Gastroesophageal sphincter (tissue), 4 donors: Measurements from ENCODE around the gene AXIN2. TPM values are rescaled to one million over a fixed set of nuclear protein-coding genes. Genes with fewer than 3 reads are reported as not detected.
"Not testable (repeated sequence)": the region's sequence is repeated elsewhere in the genome, so short reads cannot be mapped to it uniquely, and the experiment has no call there.

Experiments used
- ATAC-seq: fragments of 150-250 bp; one replicate; pipeline ENCODE4 v1.9.1; 2016; ENCODE audit warnings: mild to moderate bottlenecking, moderate library complexity
- H3K27ac ChIP-seq, 4 donors: fragments of 200-600 bp; sonication (generic) in 3 of 4; 1 replicate in 3 of 4; 2 replicates in 1 of 4; pipeline ENCODE4 v1.5.1; 2016 to 2019
- H3K27me3 ChIP-seq: fragments of 200-600 bp; sonication (generic); one replicate; pipeline ENCODE4 v1.5.1; 2019
- H3K36me3 ChIP-seq, 2 donors: fragments of 200-600 bp; sonication (generic); one replicate each; pipeline ENCODE4 v1.5.1; 2019; ENCODE audit warnings: control low read depth in 1 of 2
- H3K4me1 ChIP-seq, 3 donors: fragments of 200-600 bp; sonication (generic); 1 replicate in 2 of 3; 2 replicates in 1 of 3; pipeline ENCODE4 v1.5.1; 2016 to 2019; ENCODE audit warnings: control low read depth in 2 of 3
- H3K4me3 ChIP-seq, 2 donors: fragments of 200-600 bp; sonication (generic); one replicate each; pipeline ENCODE4 v1.5.1; 2019; ENCODE audit warnings: mild to moderate bottlenecking in 1 of 2, moderate library complexity in 1 of 2
- H3K9me3 ChIP-seq, 3 donors: fragments of 200-600 bp; sonication (generic); one replicate each; pipeline ENCODE4 v1.5.1; 2017 to 2019; ENCODE audit warnings: control low read depth in 2 of 3
- EP300 ChIP-seq: sonication (generic); formaldehyde crosslinking; IDR thresholded peaks from one replicate; pipeline ENCODE4 v1.6.1; 2017; ENCODE audit warnings: antibody characterized with exemption, mild to moderate bottlenecking
- POLR2A ChIP-seq, 2 donors: fragments of 450-650 bp; IDR thresholded peaks; one replicate each; pipeline ENCODE4 v1.6.1; 2017; ENCODE audit warnings: antibody characterized with exemption in 2 of 2, mild to moderate bottlenecking in 2 of 2, moderate library complexity in 1 of 2
- POLR2AphosphoS5 ChIP-seq: sonication (generic); formaldehyde crosslinking; IDR thresholded peaks from one replicate; pipeline ENCODE4 v1.6.1; 2017; ENCODE audit warnings: antibody characterized with exemption
- WGBS, 2 donors: methylation state at CpG; one replicate each; pipeline ENCODE4 v1.1.5; 2018; ENCODE audit warnings: low coverage in 1 of 2; 5-methylcytosine and 5-hydroxymethylcytosine counted together
- total RNA-seq, 4 donors: library from RNA; depleted of rRNA; stranded (reverse); fragments of >200 nt; gene quantifications; one replicate each; pipeline ENCODE4 v1.1.0, GENCODE V29; 2016
- TF ChIP-seq, protein P1 (sequence below), 4 experiments: fragments of 200-600 bp in 2 of 4; fragments of 450-650 bp in 2 of 4; sonication (generic) in 1 of 4; IDR thresholded peaks; one replicate each; pipeline ENCODE4 v1.5.1; 2017 to 2019; ENCODE audit warnings: antibody characterized with exemption in 4 of 4, mild to moderate bottlenecking in 2 of 4, moderate library complexity in 2 of 4

AXIN2 gene
- total RNA-seq, 4 donors from 2014 or later, result 17.2 to 49.6 (median 40.5) TPM

DNA sequence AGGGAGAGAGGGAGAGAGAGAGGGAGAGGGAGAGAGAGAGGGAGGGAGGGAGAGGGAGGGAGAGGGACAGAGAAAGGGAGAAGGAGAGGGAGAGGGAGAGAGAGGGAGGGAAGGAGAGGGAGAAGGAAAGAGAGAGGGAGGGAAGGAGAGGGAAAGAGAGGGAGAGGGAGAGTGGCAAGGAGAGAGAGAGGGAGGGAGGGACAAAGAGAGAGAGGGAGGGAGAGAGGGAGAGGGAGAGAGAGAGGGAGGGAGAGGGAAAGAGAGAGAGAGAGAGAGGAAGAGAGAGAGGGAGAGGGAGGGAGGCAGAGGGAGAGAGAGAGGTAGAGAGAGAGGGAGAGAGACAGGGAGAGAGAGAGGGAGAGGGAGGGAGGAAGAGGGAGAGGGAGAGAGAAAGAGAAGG is 73.5 kb downstream of the AXIN2 start:
- H3K9me3 ChIP-seq, result no peaks in the 10 kb centered on the region

DNA sequence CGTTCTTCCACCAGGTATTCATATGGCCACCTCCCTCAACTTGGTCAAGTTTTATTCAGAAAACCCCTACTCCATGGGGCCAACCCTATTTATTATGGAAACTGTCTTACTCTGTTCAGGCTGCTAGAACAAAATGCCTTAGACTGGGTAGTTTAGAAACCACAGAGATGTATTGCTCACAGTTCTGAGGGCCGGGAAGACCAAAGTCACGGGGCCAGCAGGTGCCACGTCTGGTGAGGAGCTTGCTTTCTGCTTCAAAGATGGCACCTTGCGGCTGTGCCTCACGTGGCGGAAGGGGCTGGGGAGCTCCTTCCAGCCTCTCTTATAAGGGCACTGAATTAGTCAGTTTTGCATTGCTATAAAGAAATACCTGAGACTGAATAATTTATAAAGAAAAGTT is 74.3 kb downstream of the AXIN2 start:
- Histone ChIP-seq H3K36me3 (no peaks in the 10 kb centered on the region), H3K4me3 (no peak overlapping the region), H3K4me1 (no peaks in the 10 kb centered on the region), H3K27me3 (no peaks in the 10 kb centered on the region), H3K27ac (no peak overlapping the region), H3K9me3 (no peaks in the 10 kb centered on the region)
- TF ChIP-seq POLR2AphosphoS5 (no peak), POLR2A (IDR thresholded peaks at IDR 0.05) (no peak), EP300 (no peak)
- TF ChIP-seq, protein P1, sequence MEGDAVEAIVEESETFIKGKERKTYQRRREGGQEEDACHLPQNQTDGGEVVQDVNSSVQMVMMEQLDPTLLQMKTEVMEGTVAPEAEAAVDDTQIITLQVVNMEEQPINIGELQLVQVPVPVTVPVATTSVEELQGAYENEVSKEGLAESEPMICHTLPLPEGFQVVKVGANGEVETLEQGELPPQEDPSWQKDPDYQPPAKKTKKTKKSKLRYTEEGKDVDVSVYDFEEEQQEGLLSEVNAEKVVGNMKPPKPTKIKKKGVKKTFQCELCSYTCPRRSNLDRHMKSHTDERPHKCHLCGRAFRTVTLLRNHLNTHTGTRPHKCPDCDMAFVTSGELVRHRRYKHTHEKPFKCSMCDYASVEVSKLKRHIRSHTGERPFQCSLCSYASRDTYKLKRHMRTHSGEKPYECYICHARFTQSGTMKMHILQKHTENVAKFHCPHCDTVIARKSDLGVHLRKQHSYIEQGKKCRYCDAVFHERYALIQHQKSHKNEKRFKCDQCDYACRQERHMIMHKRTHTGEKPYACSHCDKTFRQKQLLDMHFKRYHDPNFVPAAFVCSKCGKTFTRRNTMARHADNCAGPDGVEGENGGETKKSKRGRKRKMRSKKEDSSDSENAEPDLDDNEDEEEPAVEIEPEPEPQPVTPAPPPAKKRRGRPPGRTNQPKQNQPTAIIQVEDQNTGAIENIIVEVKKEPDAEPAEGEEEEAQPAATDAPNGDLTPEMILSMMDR (IDR thresholded peaks at IDR 0.05), result no peak
- 90 to 93% methylated on average over 4 to 5 of the region's 7 CpGs for WGBS, 2 donors
- no peak for ATAC-seq

More for the DNA sequence above, 73.5 kb downstream of the AXIN2 start:
- Histone ChIP-seq H3K27ac (no peak overlapping the region), H3K36me3 (no peaks in the 10 kb centered on the region), H3K4me3 (no peak overlapping the region), H3K27me3 (no peaks in the 10 kb centered on the region), H3K4me1 (no peaks in the 10 kb centered on the region)
- TF ChIP-seq, protein P1 (IDR thresholded peaks at IDR 0.05), result no peak
- TF ChIP-seq POLR2AphosphoS5, result no peak
- TF ChIP-seq POLR2A (IDR thresholded peaks at IDR 0.05), result no peak
- TF ChIP-seq EP300, result no peak
- no peak for ATAC-seq

DNA sequence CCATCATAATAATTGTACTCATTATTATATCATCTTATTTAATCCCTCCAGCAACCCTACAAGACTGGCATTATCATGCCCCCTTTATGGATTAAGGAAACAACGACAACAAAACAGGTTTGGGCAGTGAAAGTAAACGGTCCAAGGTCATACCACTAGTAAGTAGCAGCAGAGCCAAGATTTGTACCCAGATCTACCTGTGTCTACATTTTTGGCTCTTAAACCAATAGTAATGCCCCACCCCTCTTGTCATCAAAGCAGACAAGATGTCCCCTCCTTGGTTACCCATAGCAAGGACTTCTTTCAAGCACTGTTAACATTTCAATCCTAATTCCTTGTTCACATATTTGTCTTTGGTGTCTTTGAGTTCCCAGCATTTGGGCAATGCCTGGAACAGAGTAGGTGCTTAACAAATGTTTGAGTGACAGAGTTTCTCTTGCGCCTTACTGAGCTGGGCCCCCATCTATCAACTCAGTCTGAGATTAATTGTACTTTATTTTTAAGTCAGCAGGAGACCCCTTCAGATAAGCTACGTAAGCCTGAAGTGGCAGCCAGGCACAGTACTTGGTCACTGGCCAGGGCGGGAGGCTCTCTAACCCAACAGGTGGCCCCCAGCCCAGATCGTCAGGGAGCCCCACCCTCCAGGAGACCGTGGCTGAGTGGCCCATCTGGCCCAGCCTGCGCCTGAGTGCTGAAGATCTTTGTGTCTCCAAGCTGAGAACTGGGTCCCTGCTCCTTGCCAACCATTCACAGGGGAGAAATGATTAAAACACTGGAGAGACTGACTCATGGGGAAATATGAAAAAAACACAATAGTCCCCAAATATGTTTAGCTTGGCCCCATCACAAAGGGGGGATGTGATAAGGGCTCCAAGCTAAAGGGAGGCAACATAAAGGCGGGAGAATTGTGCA is 75.8 kb downstream of the AXIN2 start:
- ATAC-seq, result peak; percentile 36
- Histone ChIP-seq H3K27ac (no peak overlapping the region), H3K4me3 (no peak overlapping the region), H3K36me3 (no peaks in the 10 kb centered on the region), H3K27me3 (no peaks in the 10 kb centered on the region), H3K4me1 (no peaks in the 10 kb centered on the region), H3K9me3 (no peaks in the 10 kb centered on the region)
- 69 to 82% methylated on average over 3 to 4 of the region's 9 CpGs for WGBS, 2 donors
- TF ChIP-seq, protein P1 (IDR thresholded peaks at IDR 0.05), result no peak
- TF ChIP-seq EP300 (no peak), POLR2AphosphoS5 (no peak), POLR2A (IDR thresholded peaks at IDR 0.05) (no peak)

- H3K36me3 ChIP-seq, result not testable (repeated sequence)
These were observed 77.0 kb downstream of the AXIN2 start for GRCh38 chr17:65484405-65484804.

GRCh38 chr17:65483438-65483837 is 78.0 kb downstream of the AXIN2 start:
- no peaks in the 10 kb centered on the region for H3K9me3 ChIP-seq
- no peak overlapping the region for H3K27ac ChIP-seq
- no peak for ATAC-seq
- no peaks in the 10 kb centered on the region for H3K27me3 ChIP-seq
- 88 to 95% methylated on average over 4 to 10 of the region's 10 CpGs for WGBS, 2 donors
- TF ChIP-seq EP300 (no peak), POLR2AphosphoS5 (no peak), POLR2A (IDR thresholded peaks at IDR 0.05) (no peak)
- TF ChIP-seq, protein P1 (IDR thresholded peaks at IDR 0.05), result no peak
- H3K36me3 ChIP-seq, result no peaks in the 10 kb centered on the region
- H3K4me3 ChIP-seq, result no peak overlapping the region
- H3K4me1 ChIP-seq, result no peaks in the 10 kb centered on the region

More at GRCh38 chr17:65484405-65484804, 77.0 kb downstream of the AXIN2 start:
- H3K4me3 ChIP-seq, H3K9me3 ChIP-seq, ATAC-seq, H3K27me3 ChIP-seq, H3K4me1 ChIP-seq, H3K27ac ChIP-seq: not testable (repeated sequence)
- WGBS, 2 donors, result no CpG with 5 or more reads among the region's 24 CpGs
